ENCODE measurements around the gene ELFN2. TPM values are rescaled to one million over a fixed set of nuclear protein-coding genes. Genes with fewer than 3 reads are reported as not detected.
A peak's percentile ranks its signal among the peaks of the same experiment; 100 is the strongest.
"Not testable (repeated sequence)": the region's sequence is repeated elsewhere in the genome, so short reads cannot be mapped to it uniquely, and the experiment has no call there.

ELFN2 gene
- total RNA-seq, 2 donors from 2014 or later: 2.8 to 4.3 TPM

GRCh38 chr22:37329238-37330140 is 97.8 kb downstream of the ELFN2 start:
- WGBS: 73% methylated on average over 14 of the region's 14 CpGs
- intact Hi-C loops (cut with DNase I): no loop called here
- TF ChIP-seq CTCF (IDR thresholded peaks at IDR 0.05) (no peak), POLR2AphosphoS5 (IDR thresholded peaks at IDR 0.05) (no peak), POLR2A (IDR thresholded peaks at IDR 0.05) (no peak)
- H3K36me3 ChIP-seq: no peaks in the 10 kb centered on the region
- no peaks in the 10 kb centered on the region for H3K9me3 ChIP-seq
- H3K4me3 ChIP-seq: no peak overlapping the region
- H3K27ac ChIP-seq: no peak overlapping the region
- H3K4me1 ChIP-seq (replicated peaks): no peaks in the 10 kb centered on the region
- peaks cover 15% of the 10 kb centered on the region for H3K27me3 ChIP-seq (replicated peaks; ENCODE audit: insufficient read depth)
- no peak for DNase-seq (ENCODE audit: low spot score)

GRCh38 chr22:37328538-37329237 is 98.6 kb downstream of the ELFN2 start:
- H3K27ac ChIP-seq; DNase-seq (ENCODE audit: low spot score); H3K36me3 ChIP-seq; H3K4me1 ChIP-seq (replicated peaks); H3K9me3 ChIP-seq; intact Hi-C loops (cut with DNase I); H3K4me3 ChIP-seq: not testable (repeated sequence)
- H3K27me3 ChIP-seq (replicated peaks; ENCODE audit: insufficient read depth): peaks cover 15% of the 10 kb centered on the region
- WGBS: 51% methylated on average over 6 of the region's 6 CpGs

GRCh38 chr22:37328017-37328416 is 99.3 kb downstream of the ELFN2 start:
- Histone ChIP-seq H3K27me3 (replicated peaks; ENCODE audit: insufficient read depth) (peaks cover 13% of the 10 kb centered on the region), H3K9me3 (no peaks in the 10 kb centered on the region), H3K36me3 (no peaks in the 10 kb centered on the region), H3K4me1 (replicated peaks) (no peaks in the 10 kb centered on the region), H3K27ac (no peak overlapping the region), H3K4me3 (no peak overlapping the region)
- no peak for DNase-seq (ENCODE audit: low spot score)
- no peak for TF ChIP-seq POLR2A (IDR thresholded peaks at IDR 0.05)
- no peak for TF ChIP-seq POLR2AphosphoS5 (IDR thresholded peaks at IDR 0.05)
- no peak for TF ChIP-seq CTCF (IDR thresholded peaks at IDR 0.05)
- 78% methylated on average over 8 of the region's 8 CpGs for WGBS
- intact Hi-C loops (cut with DNase I): no loop called here

GRCh38 chr22:37326726-37327125 is 100.6 kb downstream of the ELFN2 start:
- Histone ChIP-seq H3K4me1 (replicated peaks) (no peaks in the 10 kb centered on the region), H3K27me3 (replicated peaks; ENCODE audit: insufficient read depth) (peaks cover 3% of the 10 kb centered on the region), H3K9me3 (no peaks in the 10 kb centered on the region), H3K4me3 (no peak overlapping the region), H3K36me3 (no peaks in the 10 kb centered on the region), H3K27ac (peak overlapping the region in 1 of 2 donors; percentile 49)
- intact Hi-C loops (cut with DNase I): no loop called here
- TF ChIP-seq POLR2AphosphoS5 (IDR thresholded peaks at IDR 0.05) (peak; percentile 36), CTCF (IDR thresholded peaks at IDR 0.05) (no peak)
- DNase-seq (ENCODE audit: low spot score): peak; percentile 64
- WGBS: 27% methylated on average over 7 of the region's 7 CpGs

- H3K27me3 ChIP-seq (replicated peaks; ENCODE audit: insufficient read depth): peaks cover 3% of the 10 kb centered on the region
- no peaks in the 10 kb centered on the region for H3K4me1 ChIP-seq (replicated peaks)
- no peaks in the 10 kb centered on the region for H3K9me3 ChIP-seq
- no peak overlapping the region for H3K27ac ChIP-seq
- DNase-seq (ENCODE audit: low spot score): no peak
- TF ChIP-seq POLR2A (IDR thresholded peaks at IDR 0.05) (no peak), CTCF (IDR thresholded peaks at IDR 0.05) (no peak), POLR2AphosphoS5 (IDR thresholded peaks at IDR 0.05) (no peak)
- no peaks in the 10 kb centered on the region for H3K36me3 ChIP-seq
- H3K4me3 ChIP-seq: peak overlapping the region; percentile 9 to 23
- intact Hi-C loops (cut with DNase I): no loop called here
- WGBS: 7% methylated on average over 21 of the region's 21 CpGs
Observed at GRCh38 chr22:37325039-37325395, 102.3 kb downstream of the ELFN2 start.

Data from prostate gland (tissue), 2 donors.